Panc1 (cell line): Measurements from ENCODE around the gene ABCA1. TPM values are rescaled to one million over a fixed set of nuclear protein-coding genes. Genes with fewer than 3 reads are reported as not detected.

Experiments
- ATAC-seq: fragments of 200-7000 bp; cut with Tn5 transposase; 2 replicates; pipeline ENCODE4 v1.9.1; 2020; ENCODE audit warnings: mild to moderate bottlenecking, moderate library complexity
- BruUV-seq: library from RNA; stranded (reverse); fragments of 400-500 nt; replicated peaks from 2 replicates; lab custom pipeline; 2021; lab: Mats Ljungman, UMichigan
- CTCF ChIA-PET: fragments of 300-600 bp; sonication (Branson Sonifier 250); formaldehyde crosslinking; loops from one replicate; lab custom pipeline; 2022; ENCODE audit warnings: antibody characterized with exemption; lab: Charles Lee
- POLR2A ChIA-PET: fragments of 300-600 bp; sonication (Branson Sonifier 250); formaldehyde crosslinking; loops from one replicate; lab custom pipeline; 2022; ENCODE audit warnings: antibody characterized with exemption; lab: Charles Lee
- DNase-seq: peaks from one replicate; pipeline ENCODE4 v3.0.0-alpha.2; 2010; ENCODE audit warnings: low read depth, low spot score
- H3K27ac ChIP-seq: 2 replicates; pipeline ENCODE4 v1.5.1; 2011; ENCODE audit warnings: mild to moderate bottlenecking, low read length, inconsistent platforms
- H3K27me3 ChIP-seq: fragments of 200-500 bp; sonication (Bioruptor generic); 2 replicates; pipeline ENCODE4 v1.6.0; 2014; ENCODE audit warnings: low read length, inconsistent platforms; ENCODE audit not compliant: control insufficient read depth, insufficient read depth
- H3K36me3 ChIP-seq: fragments of 200-500 bp; sonication (Bioruptor generic); 2 replicates; pipeline ENCODE4 v1.5.1; 2014; ENCODE audit warnings: inconsistent platforms, mild to moderate bottlenecking, low read length, moderate library complexity; ENCODE audit not compliant: control insufficient read depth, insufficient read depth
- H3K4me1 ChIP-seq: 2 replicates; pipeline ENCODE4 v1.5.1; 2011; ENCODE audit warnings: inconsistent platforms, mild to moderate bottlenecking, low read length, moderate library complexity; ENCODE audit not compliant: control insufficient read depth, insufficient read depth
- H3K4me3 ChIP-seq, 2 experiments: 2 replicates each; pipeline ENCODE4 v1.5.1; 2011 to 2012; ENCODE audit warnings: low read depth in 2 of 2, low read length in 2 of 2, mild to moderate bottlenecking in 2 of 2, inconsistent platforms in 1 of 2, moderate library complexity in 1 of 2
- H3K9me3 ChIP-seq: fragments of 200-500 bp; sonication (Bioruptor generic); 2 replicates; pipeline ENCODE4 v1.5.1; 2014; ENCODE audit warnings: low read depth, mild to moderate bottlenecking, inconsistent platforms, low read length, moderate library complexity; ENCODE audit not compliant: control insufficient read depth, insufficient read depth
- POLR2AphosphoS5 ChIP-seq: IDR thresholded peaks from 2 replicates; pipeline ENCODE4 v1.6.1; 2012; ENCODE audit warnings: mild to moderate bottlenecking, low read depth, low read length, moderate library complexity
- SIN3A ChIP-seq: IDR thresholded peaks from 2 replicates; pipeline ENCODE4 v1.6.1; 2012; ENCODE audit warnings: low read depth, mild to moderate bottlenecking, low read length, moderate library complexity, borderline replicate concordance; ENCODE audit not compliant: insufficient read depth
- TCF7L2 ChIP-seq: IDR thresholded peaks from 2 replicates; pipeline ENCODE4 v1.6.1; 2011; ENCODE audit warnings: mild to moderate bottlenecking, low read depth, low read length, inconsistent platforms
- in situ Hi-C: cut with HindIII; loops from 2 replicates; pipeline ENCODE4 v1.10.0; 2016; ENCODE audit warnings: low sequenced_read_pairs, low pct_unique_long_range_greater_than_20kb
- intact Hi-C: fragments of 100-400 bp; cut with micrococcal nuclease; formaldehyde crosslinking; loops from one replicate; pipeline ENCODE4 v1.10.0; 2022; ENCODE audit not compliant: unreplicated experiment
- total RNA-seq: library from RNA; stranded (reverse); gene quantifications from one replicate; pipeline ENCODE4 v1.2.1, GENCODE V29; 2021; ENCODE audit not compliant: unreplicated experiment
- TF ChIP-seq, protein P1 (sequence below): fragments of 450-650 bp; IDR thresholded peaks from 2 replicates; pipeline ENCODE4 v1.5.1; 2017; ENCODE audit warnings: mild to moderate bottlenecking
- TF ChIP-seq, protein P2 (sequence below), 2 experiments: IDR thresholded peaks; 2 replicates each; pipeline ENCODE4 v1.6.1; 2011 to 2012; ENCODE audit warnings: low read depth in 2 of 2, control low read depth in 1 of 2, low read length in 1 of 2, mild to moderate bottlenecking in 1 of 2, moderate library complexity in 1 of 2; ENCODE audit not compliant: insufficient read depth in 1 of 2

The ABCA1 gene
- total RNA-seq, 1 experiment from 2014 or later = 2.6 TPM

DNA sequence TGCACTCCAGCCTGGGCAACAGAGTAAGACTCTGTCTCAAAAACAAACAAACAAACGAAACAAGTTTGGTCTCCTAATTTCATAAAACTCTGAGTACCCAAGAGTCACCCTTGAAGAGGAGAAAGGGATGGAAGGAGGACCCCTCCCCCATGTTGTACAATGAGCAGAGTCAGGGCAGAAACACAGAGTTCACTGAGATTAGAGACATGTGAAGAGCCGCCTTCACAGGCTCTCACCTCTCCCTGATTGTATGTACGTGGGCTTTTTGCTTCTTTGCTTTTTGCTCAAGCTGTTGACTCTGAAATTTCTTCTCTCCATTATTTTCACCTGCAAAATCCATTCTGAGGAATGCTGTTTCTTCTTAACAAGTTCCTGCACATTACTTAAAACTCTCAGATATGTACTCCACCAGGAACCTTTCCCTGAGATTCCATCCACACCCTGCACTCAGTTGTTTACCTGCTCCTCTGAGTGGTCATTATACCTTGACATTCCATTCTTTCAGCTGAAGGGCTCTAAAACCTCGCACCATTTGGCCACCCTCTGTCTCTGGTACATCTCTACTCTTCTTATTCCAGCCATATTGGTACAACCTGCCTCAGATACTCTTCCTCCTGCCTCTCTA lies 44.4 kb upstream of the ABCA1 start:
- in situ Hi-C loops (no loop called here), intact Hi-C loops (no loop called here)
- Histone ChIP-seq H3K4me1 (no peaks in the 10 kb centered on the region), H3K9me3 (no peaks in the 10 kb centered on the region), H3K27ac (no peak overlapping the region), H3K36me3 (no peaks in the 10 kb centered on the region), H3K4me3 (no peak overlapping the region), H3K27me3 (no peaks in the 10 kb centered on the region)
- ChIA-PET POLR2A (no interaction called here), CTCF (no interaction called here)
- DNase-seq (no peak), ATAC-seq (no peak)
- BruUV-seq = no TSS peak
- TF ChIP-seq POLR2AphosphoS5 (no peak), TCF7L2 (no peak), SIN3A (no peak)
- TF ChIP-seq, protein P1, sequence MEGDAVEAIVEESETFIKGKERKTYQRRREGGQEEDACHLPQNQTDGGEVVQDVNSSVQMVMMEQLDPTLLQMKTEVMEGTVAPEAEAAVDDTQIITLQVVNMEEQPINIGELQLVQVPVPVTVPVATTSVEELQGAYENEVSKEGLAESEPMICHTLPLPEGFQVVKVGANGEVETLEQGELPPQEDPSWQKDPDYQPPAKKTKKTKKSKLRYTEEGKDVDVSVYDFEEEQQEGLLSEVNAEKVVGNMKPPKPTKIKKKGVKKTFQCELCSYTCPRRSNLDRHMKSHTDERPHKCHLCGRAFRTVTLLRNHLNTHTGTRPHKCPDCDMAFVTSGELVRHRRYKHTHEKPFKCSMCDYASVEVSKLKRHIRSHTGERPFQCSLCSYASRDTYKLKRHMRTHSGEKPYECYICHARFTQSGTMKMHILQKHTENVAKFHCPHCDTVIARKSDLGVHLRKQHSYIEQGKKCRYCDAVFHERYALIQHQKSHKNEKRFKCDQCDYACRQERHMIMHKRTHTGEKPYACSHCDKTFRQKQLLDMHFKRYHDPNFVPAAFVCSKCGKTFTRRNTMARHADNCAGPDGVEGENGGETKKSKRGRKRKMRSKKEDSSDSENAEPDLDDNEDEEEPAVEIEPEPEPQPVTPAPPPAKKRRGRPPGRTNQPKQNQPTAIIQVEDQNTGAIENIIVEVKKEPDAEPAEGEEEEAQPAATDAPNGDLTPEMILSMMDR = no peak
- TF ChIP-seq, protein P2, sequence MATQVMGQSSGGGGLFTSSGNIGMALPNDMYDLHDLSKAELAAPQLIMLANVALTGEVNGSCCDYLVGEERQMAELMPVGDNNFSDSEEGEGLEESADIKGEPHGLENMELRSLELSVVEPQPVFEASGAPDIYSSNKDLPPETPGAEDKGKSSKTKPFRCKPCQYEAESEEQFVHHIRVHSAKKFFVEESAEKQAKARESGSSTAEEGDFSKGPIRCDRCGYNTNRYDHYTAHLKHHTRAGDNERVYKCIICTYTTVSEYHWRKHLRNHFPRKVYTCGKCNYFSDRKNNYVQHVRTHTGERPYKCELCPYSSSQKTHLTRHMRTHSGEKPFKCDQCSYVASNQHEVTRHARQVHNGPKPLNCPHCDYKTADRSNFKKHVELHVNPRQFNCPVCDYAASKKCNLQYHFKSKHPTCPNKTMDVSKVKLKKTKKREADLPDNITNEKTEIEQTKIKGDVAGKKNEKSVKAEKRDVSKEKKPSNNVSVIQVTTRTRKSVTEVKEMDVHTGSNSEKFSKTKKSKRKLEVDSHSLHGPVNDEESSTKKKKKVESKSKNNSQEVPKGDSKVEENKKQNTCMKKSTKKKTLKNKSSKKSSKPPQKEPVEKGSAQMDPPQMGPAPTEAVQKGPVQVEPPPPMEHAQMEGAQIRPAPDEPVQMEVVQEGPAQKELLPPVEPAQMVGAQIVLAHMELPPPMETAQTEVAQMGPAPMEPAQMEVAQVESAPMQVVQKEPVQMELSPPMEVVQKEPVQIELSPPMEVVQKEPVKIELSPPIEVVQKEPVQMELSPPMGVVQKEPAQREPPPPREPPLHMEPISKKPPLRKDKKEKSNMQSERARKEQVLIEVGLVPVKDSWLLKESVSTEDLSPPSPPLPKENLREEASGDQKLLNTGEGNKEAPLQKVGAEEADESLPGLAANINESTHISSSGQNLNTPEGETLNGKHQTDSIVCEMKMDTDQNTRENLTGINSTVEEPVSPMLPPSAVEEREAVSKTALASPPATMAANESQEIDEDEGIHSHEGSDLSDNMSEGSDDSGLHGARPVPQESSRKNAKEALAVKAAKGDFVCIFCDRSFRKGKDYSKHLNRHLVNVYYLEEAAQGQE (IDR thresholded peaks at IDR 0.05; ENCODE audit: insufficient read depth in 1 of 2, low read depth in 2 of 2, low read length in 1 of 2) = no peak

DNA sequence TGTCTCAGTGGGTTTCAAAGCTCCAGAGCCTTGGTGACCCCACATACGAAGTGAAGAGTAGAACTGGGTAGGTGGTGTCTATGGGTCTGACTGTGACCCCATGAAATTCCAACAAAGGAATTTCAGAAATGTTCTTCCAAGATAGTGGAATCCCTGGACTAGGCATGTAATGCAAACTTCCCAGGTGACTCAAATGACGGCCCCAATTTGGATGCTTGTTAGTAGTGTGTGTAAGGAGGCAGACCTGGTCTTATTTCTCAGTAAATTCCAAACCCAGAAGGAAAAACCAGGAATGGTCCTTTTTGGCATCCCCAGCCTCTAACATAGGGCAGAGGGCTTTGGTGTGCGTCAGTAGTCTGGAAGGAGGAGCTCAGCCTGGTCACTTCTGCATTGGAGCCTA lies 43.6 kb upstream of the ABCA1 start:
- H3K4me3 ChIP-seq = no peak overlapping the region
- no peak for ATAC-seq
- ChIA-PET POLR2A (no interaction called here), CTCF (interaction anchor here (0.6 kb wide), 1 partner anchor 169 kb away, joined by 6 read pairs; no protein-coding TSS in a partner anchor)
- no peak for DNase-seq
- no peaks in the 10 kb centered on the region for H3K4me1 ChIP-seq
- in situ Hi-C loops (no loop called here), intact Hi-C loops (no loop called here)
- H3K27me3 ChIP-seq = no peaks in the 10 kb centered on the region
- H3K27ac ChIP-seq = no peak overlapping the region
- no TSS peak for BruUV-seq
- H3K36me3 ChIP-seq = no peaks in the 10 kb centered on the region
- H3K9me3 ChIP-seq = no peaks in the 10 kb centered on the region
- TF ChIP-seq, protein P1 = no peak
- TF ChIP-seq POLR2AphosphoS5 (no peak), TCF7L2 (no peak), SIN3A (no peak)
- TF ChIP-seq, protein P2 (IDR thresholded peaks at IDR 0.05; ENCODE audit: insufficient read depth in 1 of 2, low read depth in 2 of 2, low read length in 1 of 2) = no peak
